ENCODE measurements around the gene TMEM59.

DNA sequence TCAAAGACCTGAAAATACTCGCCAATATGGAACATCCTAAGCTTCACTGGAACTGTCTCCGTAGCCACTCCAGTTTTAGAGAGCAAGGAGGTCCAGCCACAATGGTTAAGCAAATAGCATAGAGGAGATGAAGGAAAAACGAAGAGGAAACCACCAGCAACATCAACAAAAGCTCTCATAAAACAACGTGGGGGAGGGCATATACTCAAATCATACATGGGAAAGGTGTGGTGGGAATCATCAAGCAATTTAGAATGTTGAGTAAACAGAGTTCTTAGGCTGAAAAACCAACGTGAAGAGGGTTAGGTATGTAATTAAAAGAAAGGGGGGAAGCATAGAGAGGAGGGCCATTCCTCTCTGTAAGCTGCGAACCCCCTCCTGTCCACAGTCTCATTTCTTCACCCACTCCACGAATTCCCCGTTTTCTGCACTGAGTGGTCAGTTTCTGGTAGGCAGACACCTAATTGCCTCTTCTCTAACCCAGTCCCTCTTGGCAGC lies 1.0 kb downstream of the TMEM59 start:
- TF ChIP-seq GATA3 (IDR thresholded peaks at IDR 0.05; ENCODE audit: low read depth, low read length) (no peak), GATA2 (IDR thresholded peaks at IDR 0.05; ENCODE audit: low read depth, low read length) (no peak)
